ENCODE measurements around the gene TMED7. TPM values are rescaled to one million over a fixed set of nuclear protein-coding genes. Genes with fewer than 3 reads are reported as not detected.

Gene TMED7
- total and polyA plus RNA-seq, 2 of the 4 experiments (the other 2 are of a cell fraction), result 75.6 to 86.7 TPM

DNA sequence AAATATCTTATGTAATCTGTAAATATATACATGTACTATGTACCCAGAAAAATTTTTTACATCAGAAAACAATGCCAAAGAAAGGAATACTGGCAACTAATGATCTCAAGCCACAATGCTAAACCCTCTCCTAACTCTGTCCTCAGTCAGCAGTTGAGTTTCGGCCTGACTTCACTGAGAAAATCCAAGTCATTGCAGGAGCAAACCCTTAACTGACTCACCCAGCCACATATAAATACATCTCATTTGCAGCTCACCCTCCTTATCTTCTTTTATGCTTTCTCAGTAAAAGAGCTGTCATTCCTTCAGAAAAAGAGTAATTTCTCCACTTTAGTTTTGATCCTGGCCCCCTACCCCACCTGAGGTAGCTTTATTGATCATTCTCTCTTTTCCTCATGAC is 46.1 kb upstream of the TMED7 start:
- H3K23ac ChIP-seq (ENCODE audit: low read depth, low read length), result no peak overlapping the region
- no peak overlapping the region for H3K4me2 ChIP-seq (ENCODE audit: low read depth, low read length)
- in situ Hi-C loops (cut with MboI; ENCODE audit: low sequenced_read_pairs) (no loop called here), intact Hi-C loops (cut with micrococcal nuclease) (no loop called here), dilution Hi-C loops (cut with HindIII; ENCODE audit: low sequenced_read_pairs, unreplicated experiment) (no loop called here)
- H4K8ac ChIP-seq (ENCODE audit: low read depth in 2 of 2, low read length in 2 of 2), result no peak overlapping the region
- H3K4ac ChIP-seq (ENCODE audit: low read depth, low read length), result no peak overlapping the region
- H3K18ac ChIP-seq (ENCODE audit: low read depth, low read length), result no peak overlapping the region
- no peak overlapping the region for H3K14ac ChIP-seq (replicated peaks; ENCODE audit: low read depth, low read length)
- H2BK20ac ChIP-seq (ENCODE audit: low read depth, low read length), result no peak overlapping the region
- H3K4me1 ChIP-seq (ENCODE audit: control insufficient read depth, insufficient read depth, low read length), result no peaks in the 10 kb centered on the region
- H3K36me3 ChIP-seq (ENCODE audit: control insufficient read depth, insufficient read depth, low read length), result no peaks in the 10 kb centered on the region
- H4K91ac ChIP-seq (ENCODE audit: insufficient read depth, low read depth, low read length), result no peak overlapping the region
- ChIA-PET CTCF (interaction anchor here (0.5 kb wide), 1 partner anchor 486 kb away, joined by 3 read pairs; no protein-coding TSS in a partner anchor), POLR2A (ENCODE audit: unreplicated experiment) (no interaction called here)
- TF ChIP-seq NFE2L2 (IDR thresholded peaks at IDR 0.05; ENCODE audit: low read depth, low read length), result no peak
- no peak for TF ChIP-seq BHLHE40 (IDR thresholded peaks at IDR 0.05; ENCODE audit: low read depth, low read length)
- no peak for TF ChIP-seq RAD21 (IDR thresholded peaks at IDR 0.05; ENCODE audit: low read length)
- TF ChIP-seq, protein P1, sequence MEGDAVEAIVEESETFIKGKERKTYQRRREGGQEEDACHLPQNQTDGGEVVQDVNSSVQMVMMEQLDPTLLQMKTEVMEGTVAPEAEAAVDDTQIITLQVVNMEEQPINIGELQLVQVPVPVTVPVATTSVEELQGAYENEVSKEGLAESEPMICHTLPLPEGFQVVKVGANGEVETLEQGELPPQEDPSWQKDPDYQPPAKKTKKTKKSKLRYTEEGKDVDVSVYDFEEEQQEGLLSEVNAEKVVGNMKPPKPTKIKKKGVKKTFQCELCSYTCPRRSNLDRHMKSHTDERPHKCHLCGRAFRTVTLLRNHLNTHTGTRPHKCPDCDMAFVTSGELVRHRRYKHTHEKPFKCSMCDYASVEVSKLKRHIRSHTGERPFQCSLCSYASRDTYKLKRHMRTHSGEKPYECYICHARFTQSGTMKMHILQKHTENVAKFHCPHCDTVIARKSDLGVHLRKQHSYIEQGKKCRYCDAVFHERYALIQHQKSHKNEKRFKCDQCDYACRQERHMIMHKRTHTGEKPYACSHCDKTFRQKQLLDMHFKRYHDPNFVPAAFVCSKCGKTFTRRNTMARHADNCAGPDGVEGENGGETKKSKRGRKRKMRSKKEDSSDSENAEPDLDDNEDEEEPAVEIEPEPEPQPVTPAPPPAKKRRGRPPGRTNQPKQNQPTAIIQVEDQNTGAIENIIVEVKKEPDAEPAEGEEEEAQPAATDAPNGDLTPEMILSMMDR (conservative IDR thresholded peaks at IDR 0.05; ENCODE audit: low read depth, low read length), result no peak
- no peak for TF ChIP-seq FOS (IDR thresholded peaks at IDR 0.05; ENCODE audit: low read depth, low read length)
- H2BK5ac ChIP-seq (ENCODE audit: low read depth, low read length, poor library complexity, severe bottlenecking), result no peak overlapping the region
- peaks cover 2% of the 10 kb centered on the region; the same call in 1 of the 2 replicates for H3K27me3 ChIP-seq (ENCODE audit: control insufficient read depth, insufficient read depth, low read length)
- H3K9me3 ChIP-seq (ENCODE audit: control insufficient read depth, insufficient read depth, low read length), result no peaks in the 10 kb centered on the region
- no peaks in the 10 kb centered on the region for H4K20me1 ChIP-seq (ENCODE audit: insufficient read depth, low read length)
- DNase-seq (peak; percentile 7), ATAC-seq (ENCODE audit: low read depth) (peak; percentile 53; the same call in 1 of the 2 replicates)
- H3K79me1 ChIP-seq (ENCODE audit: low read depth in 1 of 2, low read length in 2 of 2), result no peaks in the 10 kb centered on the region
- no peak overlapping the region for H3K56ac ChIP-seq (ENCODE audit: extremely low read depth, insufficient read depth, low read length)
- 100% methylated on average over 1 of the region's 1 CpG; no CpG with 5 or more reads in 1 of the 2 experiments for WGBS, 2 experiments (ENCODE audit: extremely low coverage in 2 of 2, insufficient read length in 1 of 2)
- BruUV-seq (replicated peaks), result no TSS peak
- H2BK120ac ChIP-seq (ENCODE audit: low read depth, low read length), result no peak overlapping the region
- H2AK5ac ChIP-seq (ENCODE audit: low read depth, low read length), result no peak overlapping the region
- H3K9me1 ChIP-seq (ENCODE audit: insufficient read depth, low read length), result no peaks in the 10 kb centered on the region
- H3K4me3 ChIP-seq (ENCODE audit: insufficient read depth, low read depth, low read length), result no peak overlapping the region
- H2BK15ac ChIP-seq (ENCODE audit: low read depth, low read length), result no peak overlapping the region
- no peak overlapping the region for H3K27ac ChIP-seq (ENCODE audit: insufficient read depth, low read length)
- H3K9ac ChIP-seq (ENCODE audit: low read depth, low read length), result no peak overlapping the region
- H4K5ac ChIP-seq (ENCODE audit: low read depth, low read length), result no peak overlapping the region
- H2AFZ ChIP-seq (replicated peaks; ENCODE audit: low read length, poor library complexity), result no peak overlapping the region
- no peak overlapping the region for H2AK9ac ChIP-seq (replicated peaks; ENCODE audit: low read depth, low read length, poor library complexity)
